HG03469 (cell line): ENCODE results near the gene MRPS34.
"Not testable (repeated sequence)": the region's sequence is repeated elsewhere in the genome, so short reads cannot be mapped to it uniquely, and the experiment has no call there.

ENCODE experiments used
- ATAC-seq: cut with Tn5 transposase; IDR thresholded peaks from one replicate; pipeline ENCODE4 v1.9.1; 2021; ENCODE audit warnings: mild to moderate bottlenecking, moderate library complexity, moderate number of reproducible peaks; ENCODE audit not compliant: unreplicated experiment

Gene MRPS34

GRCh38 chr16:1757714-1758461 lies 15.0 kb downstream of the MRPS34 start:
- no peak for ATAC-seq

- ATAC-seq: no peak
Measured at GRCh38 chr16:1754204-1754603, 18.7 kb downstream of the MRPS34 start.

GRCh38 chr16:1752853-1753252 lies 20.1 kb downstream of the MRPS34 start:
- ATAC-seq: no peak

- no peak for ATAC-seq
Measured at GRCh38 chr16:1751946-1752345, 21.0 kb downstream of the MRPS34 start.

- no peak for ATAC-seq
Measured at GRCh38 chr16:1749152-1750117, 23.5 kb downstream of the MRPS34 start.

- no peak for ATAC-seq
Measured at GRCh38 chr16:1747934-1748333, 25.0 kb downstream of the MRPS34 start.

- no peak for ATAC-seq
Measured at GRCh38 chr16:1746693-1747195, 26.2 kb downstream of the MRPS34 start.

GRCh38 chr16:1745900-1746692 lies 26.8 kb downstream of the MRPS34 start:
- no peak for ATAC-seq

- ATAC-seq: no peak
Measured at GRCh38 chr16:1745181-1745899, 27.6 kb downstream of the MRPS34 start.

GRCh38 chr16:1744338-1744840 lies 28.5 kb downstream of the MRPS34 start:
- no peak for ATAC-seq

- no peak for ATAC-seq
Measured at GRCh38 chr16:1743376-1744337, 29.3 kb downstream of the MRPS34 start.

GRCh38 chr16:1741553-1742165 lies 31.3 kb downstream of the MRPS34 start:
- no peak for ATAC-seq

- ATAC-seq: no peak
Measured at GRCh38 chr16:1740781-1741490, 32.0 kb downstream of the MRPS34 start.

GRCh38 chr16:1740234-1740633 lies 32.7 kb downstream of the MRPS34 start:
- ATAC-seq: no peak

GRCh38 chr16:1734816-1735215 lies 38.1 kb downstream of the MRPS34 start:
- ATAC-seq: no peak

- ATAC-seq: no peak
Measured at GRCh38 chr16:1734123-1734522, 38.8 kb downstream of the MRPS34 start.

- not testable (repeated sequence) for ATAC-seq
Measured at GRCh38 chr16:1732551-1732987, 40.4 kb downstream of the MRPS34 start.

GRCh38 chr16:1732071-1732470 lies 40.9 kb downstream of the MRPS34 start:
- no peak for ATAC-seq
